HG03575 (cell line): ENCODE data around the gene CD44.
A peak's percentile ranks its signal among the peaks of the same experiment; 100 is the strongest.

Experiments used
- ATAC-seq: cut with Tn5 transposase; IDR thresholded peaks from one replicate; pipeline ENCODE4 v1.9.1; 2021; ENCODE audit not compliant: unreplicated experiment, insufficient number of reproducible peaks, low FRiP score; ENCODE audit errors: extremely low read depth

CD44 gene

GRCh38 chr11:35151683-35152280 is 12.8 kb downstream of the CD44 start:
- ATAC-seq, result no peak

GRCh38 chr11:35152575-35152974 is 13.6 kb downstream of the CD44 start:
- ATAC-seq, result no peak

- no peak for ATAC-seq
Observed at GRCh38 chr11:35153280-35153679, 14.3 kb downstream of the CD44 start.

GRCh38 chr11:35154952-35155351 is 16.0 kb downstream of the CD44 start:
- no peak for ATAC-seq

- ATAC-seq, result no peak
Observed at GRCh38 chr11:35155677-35156076, 16.7 kb downstream of the CD44 start.

GRCh38 chr11:35157814-35158700 is 19.1 kb downstream of the CD44 start:
- ATAC-seq, result no peak

GRCh38 chr11:35158701-35159510 is 19.9 kb downstream of the CD44 start:
- ATAC-seq, result no peak

GRCh38 chr11:35160246-35160824 is 21.4 kb downstream of the CD44 start:
- ATAC-seq, result no peak

- ATAC-seq, result no peak
Observed at GRCh38 chr11:35160902-35161597, 22.1 kb downstream of the CD44 start.

- ATAC-seq, result no peak
Observed at GRCh38 chr11:35162745-35163144, 23.8 kb downstream of the CD44 start.

GRCh38 chr11:35163209-35163608 is 24.2 kb downstream of the CD44 start:
- no peak for ATAC-seq

GRCh38 chr11:35163702-35164496 is 24.9 kb downstream of the CD44 start:
- ATAC-seq, result no peak

- no peak for ATAC-seq
Observed at GRCh38 chr11:35165030-35165422, 26.1 kb downstream of the CD44 start.

- peak; percentile 83 for ATAC-seq
Observed at GRCh38 chr11:35165423-35166368, 26.7 kb downstream of the CD44 start.

GRCh38 chr11:35166369-35167360 is 27.7 kb downstream of the CD44 start:
- ATAC-seq, result no peak

GRCh38 chr11:35167426-35167954 is 28.5 kb downstream of the CD44 start:
- ATAC-seq, result no peak
